NCI-H1436 (cell line): ENCODE results near the gene RAP2A.

Source experiments
- DNase-seq: peaks from one replicate; lab custom pipeline; 2025; lab: John Stamatoyannopoulos, UW

The RAP2A gene

DNA sequence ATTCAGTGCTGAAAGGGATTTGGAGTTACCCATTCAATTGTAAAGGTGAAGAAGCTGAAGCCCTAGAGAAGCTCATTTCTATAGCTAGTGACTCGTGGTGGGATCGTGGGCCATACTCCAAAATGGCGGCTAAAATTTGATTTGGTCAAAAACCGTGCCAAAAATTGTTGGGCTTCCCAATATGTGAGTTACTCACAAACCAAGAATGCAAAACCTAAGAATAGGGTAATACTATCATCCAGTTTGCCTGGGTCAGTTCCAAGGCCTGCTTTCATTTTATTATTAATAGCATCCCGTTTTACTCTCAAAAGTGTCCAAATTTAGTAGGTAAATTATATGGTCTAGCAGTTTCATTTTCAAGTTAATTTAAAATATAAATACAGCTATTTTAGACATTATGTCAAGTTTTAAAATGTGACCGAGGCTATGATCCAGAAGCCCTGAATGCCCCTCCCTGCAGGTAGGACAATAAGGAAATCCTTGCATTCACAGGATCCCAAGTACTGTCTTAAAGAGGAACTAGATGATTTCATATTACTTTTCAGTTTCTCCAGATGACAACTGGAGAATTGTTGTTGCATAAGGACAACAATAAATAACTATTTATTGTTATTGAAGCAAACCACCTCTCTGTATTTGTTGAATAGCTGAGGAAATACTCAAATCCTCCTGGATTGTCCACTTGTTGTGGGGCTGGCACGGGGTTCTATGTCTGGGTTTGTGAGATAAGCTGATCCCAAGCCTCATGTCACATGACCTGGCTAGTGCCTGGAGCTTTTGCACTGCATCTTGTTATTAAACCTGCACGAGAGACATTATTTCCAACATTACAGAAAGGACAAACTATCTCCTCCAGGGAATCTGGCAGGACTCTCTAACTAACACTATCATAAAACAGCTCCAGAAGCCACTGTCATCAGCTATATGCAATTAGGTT lies 11.6 kb upstream of the RAP2A start:
- DNase-seq, result no peak

DNA sequence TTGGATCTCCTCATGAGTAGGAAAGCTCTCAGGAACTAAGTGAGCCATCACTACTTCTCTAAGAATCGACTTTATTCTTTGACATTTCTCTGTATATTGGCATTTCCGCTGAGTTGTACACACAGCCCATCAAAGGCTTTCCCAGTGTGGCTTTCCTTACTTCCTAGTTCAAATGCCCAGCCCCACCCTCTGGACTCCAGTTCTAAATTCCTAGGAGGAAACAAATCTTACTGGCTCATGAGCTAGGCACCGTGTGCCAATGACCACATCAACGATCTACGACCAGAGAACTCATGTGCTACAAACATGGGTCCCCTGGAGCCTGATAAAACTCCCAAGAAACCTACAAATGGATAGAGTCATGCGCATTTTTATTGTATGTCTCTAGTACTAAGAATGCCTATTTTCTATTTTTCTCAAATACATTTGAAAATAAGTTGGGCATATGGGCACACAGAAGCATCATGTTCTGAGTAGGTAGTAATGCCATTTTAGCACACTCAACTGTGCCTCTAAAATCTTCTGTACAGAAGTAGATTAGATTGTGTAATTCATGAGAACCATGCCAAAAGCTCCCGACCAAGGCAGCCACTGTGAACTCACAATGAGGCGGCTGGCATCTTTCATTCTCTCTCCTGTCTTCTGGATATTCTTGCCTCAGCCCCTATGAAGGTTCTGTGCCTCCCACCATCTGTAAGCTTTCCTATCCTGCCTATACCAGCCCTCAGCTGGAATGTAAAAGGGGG lies 10.5 kb upstream of the RAP2A start:
- DNase-seq, result no peak

DNA sequence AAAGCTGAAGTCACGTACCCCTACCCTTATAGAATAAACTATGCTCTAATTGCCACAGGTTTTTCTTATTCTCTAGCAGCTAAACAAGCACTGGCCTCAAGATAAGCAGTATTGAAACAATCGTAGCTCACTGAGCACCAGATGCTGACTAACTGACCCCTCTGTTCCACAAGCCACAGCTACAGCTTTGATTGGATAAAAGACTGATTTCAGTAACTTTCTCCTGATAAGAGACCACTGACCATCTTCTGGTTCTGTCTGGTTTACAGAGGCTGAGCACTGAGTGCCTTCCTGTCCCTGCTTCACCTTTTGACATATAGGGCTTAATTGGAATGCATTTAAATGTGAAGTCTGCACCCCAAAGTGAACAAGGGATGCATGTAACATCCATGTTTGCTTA lies 8.4 kb upstream of the RAP2A start:
- no peak for DNase-seq

DNA sequence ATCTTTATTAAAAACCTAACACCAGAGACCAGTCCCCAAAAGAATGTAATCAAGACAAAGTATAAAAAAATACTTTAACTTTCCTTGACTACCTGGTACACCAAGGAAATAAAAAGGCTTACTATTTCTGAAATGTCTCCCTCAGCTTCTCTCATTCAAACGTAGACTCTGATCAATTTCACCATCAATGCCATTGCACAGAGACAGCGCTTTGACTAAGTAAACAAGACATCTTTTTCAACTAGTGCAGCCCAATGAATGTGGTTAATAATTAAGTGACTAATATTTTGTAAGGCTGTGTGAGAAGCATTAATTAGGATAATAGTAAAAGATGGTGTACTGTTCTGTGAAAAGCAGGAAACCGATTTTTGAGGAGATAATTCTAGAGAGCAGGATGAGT lies 7.3 kb upstream of the RAP2A start:
- DNase-seq, result no peak

DNA sequence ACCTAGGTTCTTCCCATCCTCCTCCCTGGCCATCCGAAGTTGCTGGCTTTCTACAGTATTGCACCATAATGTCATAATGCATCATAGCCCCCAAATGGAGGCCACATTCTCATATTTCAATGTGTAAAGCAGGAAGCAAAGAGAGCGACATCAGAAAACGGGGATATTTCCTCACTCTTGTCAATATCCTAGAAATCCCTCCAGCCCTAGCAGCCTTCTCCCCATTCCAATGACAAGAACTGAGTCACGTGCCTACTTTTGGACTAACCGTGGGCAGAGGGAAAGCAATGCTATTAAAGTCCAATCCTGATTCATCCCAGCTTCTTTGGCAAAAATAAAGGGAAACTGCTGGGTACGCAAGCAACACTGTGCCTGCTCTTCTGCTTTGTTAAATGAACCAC lies 4.3 kb upstream of the RAP2A start:
- no peak for DNase-seq

DNA sequence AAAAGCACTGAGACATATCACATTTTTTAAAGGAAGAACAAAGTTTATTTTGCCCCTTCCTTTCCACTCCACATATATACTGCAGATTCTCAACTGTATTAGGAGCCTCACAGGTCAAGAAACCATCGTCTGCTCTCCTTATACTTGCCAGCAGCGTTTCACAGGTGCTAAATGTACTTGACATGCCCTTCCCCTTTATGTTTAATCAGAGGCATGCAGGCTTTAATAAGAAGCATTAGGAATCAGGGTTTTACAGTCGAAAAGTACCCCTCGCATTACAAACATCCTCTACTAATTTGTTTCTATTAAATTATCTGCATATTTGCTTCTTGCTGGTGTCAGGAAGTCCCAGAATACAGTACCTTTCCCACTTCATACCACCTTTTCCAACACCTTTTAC lies 3.7 kb upstream of the RAP2A start:
- DNase-seq, result no peak

DNA sequence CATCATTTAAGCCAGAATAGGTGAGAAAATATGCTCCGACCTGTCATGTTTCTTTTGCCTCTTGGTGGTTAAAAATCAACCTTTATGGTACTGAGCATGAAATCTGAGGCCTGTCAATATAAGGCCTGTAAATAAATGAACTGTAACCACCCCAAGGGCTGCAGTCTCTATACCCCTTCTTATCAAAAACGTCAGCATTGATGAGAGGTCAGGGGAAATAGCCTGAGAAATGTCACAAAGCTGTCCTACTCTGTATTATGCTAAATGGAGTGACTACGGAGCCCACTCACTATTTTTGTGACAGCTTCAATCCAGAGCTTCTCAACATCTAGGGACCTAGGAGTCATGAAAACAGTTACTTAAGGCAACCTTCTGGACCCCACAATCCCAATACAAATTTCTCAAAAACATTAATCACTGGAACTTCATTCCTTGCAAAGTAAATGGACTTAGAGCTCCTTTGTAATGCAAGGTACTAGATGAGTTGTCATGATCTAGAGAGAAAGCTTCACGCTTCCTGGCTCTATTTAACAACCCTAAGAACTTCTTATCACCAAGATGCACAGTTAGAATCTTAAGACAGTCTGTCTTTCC lies 2.7 kb upstream of the RAP2A start:
- no peak for DNase-seq

DNA sequence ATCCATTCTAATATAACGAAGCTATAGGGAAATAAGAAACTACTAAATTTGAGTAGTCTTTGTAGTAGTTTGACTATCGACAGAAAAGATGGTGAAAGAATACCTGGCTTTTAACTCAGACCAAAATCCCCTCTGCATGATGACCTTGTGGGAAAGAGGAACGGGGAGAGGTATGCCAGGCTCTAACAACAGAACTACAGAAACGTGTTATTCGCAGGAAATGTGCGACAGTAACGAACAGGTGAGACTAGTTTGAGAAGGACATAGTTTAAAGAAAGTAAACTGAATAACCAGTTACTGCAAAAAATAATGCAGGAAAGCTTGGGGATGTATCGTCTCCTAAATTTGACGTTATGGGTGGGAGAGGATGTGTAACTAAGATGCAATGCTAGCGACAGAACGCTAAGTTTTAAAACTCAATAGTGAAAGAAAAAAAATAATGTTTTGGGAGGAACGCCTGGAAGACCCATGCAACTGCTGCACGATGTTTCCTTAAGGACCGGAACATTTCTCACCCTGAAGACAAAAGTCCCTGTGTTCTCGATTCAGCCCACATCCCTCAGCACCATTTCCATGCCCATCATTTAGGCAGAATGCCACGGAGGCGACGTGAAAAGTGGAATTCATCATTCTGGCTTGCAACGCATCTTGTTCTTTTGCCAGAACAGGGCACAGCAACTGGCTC lies 1.6 kb upstream of the RAP2A start:
- DNase-seq, result no peak

DNA sequence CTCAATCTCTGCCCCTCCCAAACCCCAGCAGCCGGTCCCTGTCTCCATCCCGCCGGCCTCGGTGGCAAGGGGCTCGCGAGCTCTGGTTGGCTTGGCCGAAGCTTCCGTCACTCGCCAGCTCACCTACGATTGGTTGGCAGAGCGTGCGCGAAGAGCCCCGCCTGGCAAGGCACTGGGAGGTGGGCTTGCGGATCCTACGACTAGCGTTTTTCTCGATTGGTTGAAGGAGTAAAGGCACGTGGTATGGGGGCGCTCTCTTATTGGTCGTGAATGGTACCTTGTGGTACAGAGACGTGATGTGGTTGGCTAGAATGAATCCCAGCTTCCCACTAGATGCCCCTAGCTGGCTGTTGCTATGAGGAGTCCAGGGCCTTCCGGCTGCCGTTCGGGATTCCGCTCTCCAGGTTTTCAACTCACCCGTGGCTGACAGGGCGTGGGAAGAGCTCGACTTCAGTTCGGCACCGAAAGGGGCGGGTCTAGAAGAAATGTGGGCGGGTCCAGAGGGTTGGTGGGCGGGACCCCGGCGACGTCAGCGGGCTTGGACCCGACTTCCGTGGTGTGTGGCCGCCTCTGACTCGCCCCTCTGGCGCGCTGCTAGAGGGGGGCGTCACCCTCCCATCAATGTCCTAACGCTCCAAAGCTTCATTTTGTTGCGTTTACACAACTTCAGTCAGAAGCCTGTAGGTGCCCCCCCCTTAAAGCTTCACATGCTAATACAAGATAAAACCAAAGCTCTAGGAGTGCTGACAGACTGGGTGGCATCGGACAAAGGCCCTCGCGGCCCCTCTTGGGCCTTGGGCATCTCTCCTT lies 847 bp upstream of the RAP2A start:
- DNase-seq, result peak; percentile 80

DNA sequence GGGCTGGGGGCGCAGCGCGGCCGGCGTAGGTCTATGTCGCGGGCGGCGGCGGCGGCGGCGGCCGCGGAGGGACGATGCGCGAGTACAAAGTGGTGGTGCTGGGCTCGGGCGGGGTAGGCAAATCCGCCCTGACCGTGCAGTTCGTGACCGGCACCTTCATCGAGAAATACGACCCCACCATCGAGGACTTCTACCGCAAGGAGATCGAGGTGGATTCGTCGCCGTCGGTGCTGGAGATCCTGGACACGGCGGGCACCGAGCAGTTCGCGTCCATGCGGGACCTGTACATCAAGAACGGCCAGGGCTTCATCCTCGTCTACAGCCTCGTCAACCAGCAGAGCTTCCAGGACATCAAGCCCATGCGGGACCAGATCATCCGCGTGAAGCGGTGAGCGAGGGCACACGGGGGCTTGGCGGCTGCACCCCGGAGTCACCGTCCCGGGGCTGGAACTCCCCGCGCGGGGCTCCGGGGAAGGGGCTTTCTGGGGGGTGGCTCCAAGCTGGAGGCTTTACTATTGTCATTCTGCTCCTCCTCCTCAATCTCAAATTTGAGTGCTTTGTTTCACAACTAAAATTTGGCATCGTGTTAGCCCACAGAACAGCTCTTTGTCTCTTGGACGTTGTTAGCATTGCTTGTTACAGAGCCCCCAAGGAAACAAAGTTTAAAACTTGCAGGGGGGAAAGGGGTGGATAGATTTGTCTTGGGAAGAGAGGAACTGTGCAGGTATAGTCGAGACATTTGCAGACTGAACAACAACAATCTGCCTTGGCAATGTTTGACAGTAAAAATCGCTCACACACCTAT lies 630 bp downstream of the RAP2A start:
- no peak for DNase-seq

DNA sequence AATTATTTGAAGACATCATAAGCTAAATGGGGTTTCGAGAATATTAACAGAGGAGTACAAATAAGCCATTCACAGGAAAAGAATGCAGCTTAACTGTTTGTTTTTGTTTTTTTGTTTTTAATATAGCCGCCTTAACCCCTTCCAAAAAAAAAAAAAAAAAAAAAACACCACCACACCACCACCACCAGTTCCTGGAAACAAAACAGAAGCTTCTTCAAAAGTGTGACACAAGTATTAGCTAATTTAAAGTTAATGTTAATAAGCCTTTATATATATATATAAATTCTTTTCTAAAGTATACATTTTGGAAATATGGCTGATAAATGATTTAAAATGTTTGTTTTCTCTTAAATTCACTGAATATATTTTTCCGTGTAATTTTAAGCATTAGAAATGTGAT lies 1.4 kb downstream of the RAP2A start:
- no peak for DNase-seq

DNA sequence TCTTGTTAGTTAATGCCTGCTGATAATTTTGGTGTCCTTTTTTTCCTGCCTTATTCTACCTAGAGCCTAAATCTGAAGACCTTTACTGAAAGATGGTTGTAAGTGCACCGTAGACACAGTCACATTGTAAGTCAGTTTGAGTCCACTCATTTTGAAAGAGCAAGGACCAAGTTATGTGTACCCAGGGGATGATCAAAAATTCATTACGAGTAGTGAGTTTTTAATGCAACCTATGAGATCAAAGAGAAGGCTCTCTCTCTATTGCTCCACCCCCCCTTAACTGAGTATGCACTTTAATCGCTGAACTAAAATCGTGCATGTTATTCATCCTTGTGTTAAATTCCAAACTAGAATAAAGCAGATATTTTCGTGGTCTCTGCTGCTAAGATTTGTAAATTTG lies 1.8 kb downstream of the RAP2A start:
- DNase-seq, result no peak

DNA sequence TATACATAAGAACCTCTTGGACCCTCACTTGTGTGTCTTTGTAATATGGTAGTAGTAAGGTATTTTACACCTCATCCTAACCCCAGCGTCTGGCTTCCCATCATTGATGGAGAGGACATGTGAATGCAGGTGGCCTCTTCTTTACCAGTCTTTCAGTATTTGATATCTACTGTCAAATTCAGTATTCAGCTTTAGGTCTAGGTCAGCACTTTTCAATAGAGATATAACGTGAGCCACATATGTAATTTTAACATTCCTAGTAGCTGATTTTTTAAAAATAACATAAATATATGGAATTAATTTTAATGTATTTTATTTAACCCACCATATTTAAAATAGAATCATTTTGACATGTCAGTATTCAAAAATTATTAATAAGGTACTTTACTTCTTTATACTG lies 2.9 kb downstream of the RAP2A start:
- DNase-seq, result no peak

DNA sequence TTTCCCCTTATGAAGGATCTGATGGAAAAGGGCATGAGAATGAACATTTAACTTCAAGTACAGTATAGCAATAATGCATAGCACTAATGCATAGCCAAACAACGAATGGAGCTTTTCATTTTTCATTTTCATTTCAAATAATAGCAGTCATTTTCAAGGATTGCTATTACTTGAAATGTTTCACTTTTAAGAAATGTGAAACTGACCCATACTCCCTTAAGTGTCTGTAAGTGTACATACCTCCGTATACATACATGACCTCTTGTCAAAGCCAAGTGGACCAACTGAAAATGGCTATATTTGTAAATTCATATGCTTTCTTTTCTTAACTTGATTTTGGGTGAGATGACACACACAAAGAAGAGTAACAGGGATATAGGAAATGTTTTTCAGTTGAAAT lies 3.8 kb downstream of the RAP2A start:
- no peak for DNase-seq

DNA sequence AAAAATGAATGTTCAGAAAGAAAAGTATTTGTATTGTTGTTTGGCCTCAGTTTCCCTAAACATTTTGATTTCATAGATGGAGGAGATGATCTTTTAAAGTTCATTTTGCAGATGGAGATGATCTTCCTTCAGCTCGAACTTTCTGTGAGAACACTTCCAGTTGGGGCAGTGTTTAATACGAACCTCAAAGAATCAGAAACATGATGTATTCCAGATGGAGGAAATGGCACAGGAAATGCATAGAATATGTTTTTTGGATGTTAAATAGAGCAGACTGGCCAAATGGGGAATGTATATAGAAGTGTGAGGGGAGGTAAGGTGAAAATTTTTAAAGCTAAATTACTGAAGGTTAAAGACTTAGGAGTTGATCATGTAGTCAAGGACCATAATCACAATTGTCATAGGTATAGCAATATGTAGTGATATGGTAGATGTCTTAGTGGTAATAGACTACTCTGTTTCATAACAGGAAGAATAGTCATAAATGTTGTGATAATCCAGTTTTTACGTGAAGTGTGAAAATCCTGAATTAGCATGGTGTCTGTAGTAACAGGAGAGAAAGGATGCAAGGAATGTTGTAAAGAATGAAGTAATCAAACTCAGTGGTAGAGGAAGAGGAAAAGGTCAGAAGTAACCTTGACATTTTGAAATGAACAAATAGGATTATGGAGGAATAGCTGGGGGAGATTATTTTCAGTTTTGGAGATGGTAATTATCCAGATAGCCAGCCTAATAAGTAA lies 5.1 kb downstream of the RAP2A start:
- DNase-seq, result no peak

DNA sequence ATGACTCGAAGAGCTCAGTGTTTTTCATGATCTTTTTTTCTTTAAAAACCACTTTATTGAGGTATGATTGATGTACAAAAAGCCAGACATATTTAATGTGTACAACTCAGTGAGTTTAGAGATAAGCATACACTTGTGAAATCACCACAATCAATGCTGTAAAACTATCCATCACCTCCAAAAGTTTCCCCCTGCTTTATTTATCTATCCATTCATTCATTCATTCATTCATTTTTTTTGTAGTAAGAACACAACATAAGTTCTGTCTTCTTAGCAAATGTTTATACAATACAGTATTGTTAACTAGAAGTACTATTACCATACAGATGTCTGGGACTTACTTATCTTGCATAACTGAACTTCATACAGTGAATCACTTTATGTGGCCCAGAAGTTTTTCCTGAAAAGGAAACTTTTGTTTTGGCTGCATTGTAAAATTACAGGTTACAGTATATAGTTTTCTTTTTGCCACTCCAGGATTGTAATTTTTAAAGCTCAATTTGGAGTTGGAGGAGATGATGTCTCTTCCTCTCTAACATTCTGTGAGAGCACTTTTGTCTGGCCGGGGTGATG lies 6.7 kb downstream of the RAP2A start:
- DNase-seq, result no peak

DNA sequence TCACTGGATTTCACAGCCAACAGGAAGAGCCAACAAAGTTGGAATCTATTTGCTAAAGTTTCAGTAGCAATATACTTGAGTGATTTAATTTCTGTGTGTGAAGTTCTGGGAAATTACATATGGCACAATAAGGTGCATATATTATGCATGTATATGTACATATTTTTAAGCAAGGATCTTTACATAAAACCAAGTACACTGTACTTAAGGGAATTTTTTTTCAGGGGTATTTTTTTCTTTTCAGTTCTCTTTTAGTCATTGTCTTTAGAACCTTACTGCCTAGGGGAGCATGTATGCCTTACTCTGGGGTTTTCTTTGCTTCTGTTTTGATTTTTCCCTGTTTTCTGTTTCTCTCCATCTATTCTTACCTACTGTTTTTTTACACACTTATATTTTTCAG lies 7.4 kb downstream of the RAP2A start:
- no peak for DNase-seq

DNA sequence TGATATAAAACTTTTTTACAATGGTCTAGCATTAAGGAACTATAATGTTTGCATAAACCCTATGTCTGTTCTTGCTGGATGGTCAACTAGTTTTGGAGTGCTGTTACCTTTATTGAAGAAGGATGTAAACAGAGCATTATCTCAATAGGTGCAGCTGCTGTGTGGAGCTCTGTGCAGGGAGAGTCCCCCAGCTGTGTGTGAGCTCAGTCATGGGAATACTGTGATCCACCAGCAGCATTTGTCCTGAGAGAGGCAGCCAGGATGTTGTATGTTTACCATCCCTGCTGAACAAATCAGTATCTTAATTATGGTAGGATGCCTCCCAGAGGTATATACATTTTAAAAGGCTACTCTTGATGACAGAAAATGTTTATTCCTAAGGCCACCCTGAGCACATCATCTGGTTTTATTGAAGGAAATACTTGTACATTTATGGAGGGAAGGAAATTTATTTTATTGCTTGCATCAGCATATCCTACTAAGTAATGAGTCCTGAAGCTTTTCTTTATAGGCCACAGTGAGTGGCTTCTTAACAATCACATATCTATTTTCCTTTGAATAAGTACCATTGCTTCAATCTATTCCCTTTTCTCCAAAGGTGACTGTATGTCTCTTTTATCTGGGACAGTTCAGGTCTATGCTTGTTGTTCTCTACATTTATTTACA lies 11.7 kb downstream of the RAP2A start:
- DNase-seq, result no peak

DNA sequence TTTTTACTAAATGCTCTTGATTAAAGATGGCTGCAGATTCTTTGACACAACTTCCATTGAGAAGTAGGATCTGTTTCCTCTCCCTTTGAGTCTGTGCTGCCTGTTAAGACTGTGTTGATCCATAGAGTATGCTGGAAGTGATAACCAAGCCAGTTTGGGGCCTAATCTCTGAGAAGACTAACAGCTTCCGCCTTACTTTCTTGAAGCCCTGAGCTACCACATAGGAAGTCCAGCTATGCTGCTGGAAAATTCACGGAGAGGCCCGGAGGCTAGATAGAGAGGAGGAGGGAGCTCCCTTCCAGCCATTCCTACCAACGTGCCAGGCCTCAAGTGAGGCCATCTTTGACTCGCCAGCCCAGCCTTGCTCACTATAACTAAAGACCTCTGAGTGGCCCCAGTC lies 12.5 kb downstream of the RAP2A start:
- DNase-seq, result no peak
